Upper lobe of left lung (tissue), 6 donors: Measurements from ENCODE around the gene DOCK10. TPM values are rescaled to one million over a fixed set of nuclear protein-coding genes. Genes with fewer than 3 reads are reported as not detected.

ENCODE experiments used
- ATAC-seq, 2 donors: fragments of 200-7000 bp; cut with Tn5 transposase; one replicate each; pipeline ENCODE4 v1.9.1; 2022; ENCODE audit warnings: mild to moderate bottlenecking in 2 of 2, moderate library complexity in 2 of 2; ENCODE audit not compliant: low FRiP score in 2 of 2
- DNase-seq, 2 donors: peaks; one replicate each; pipeline ENCODE4 v3.0.0-alpha.2; 2019 to 2020
- H3K27ac ChIP-seq, 4 donors: fragments of 200-600 bp; sonication (generic); one replicate each; pipeline ENCODE4 v1.5.1; 2016 to 2019
- H3K27me3 ChIP-seq, 4 donors: fragments of 200-600 bp; sonication (generic); one replicate each; pipeline ENCODE4 v1.5.1; 2017 to 2019
- H3K36me3 ChIP-seq, 4 donors: fragments of 200-600 bp; sonication (generic); one replicate each; pipeline ENCODE4 v1.5.1; 2016 to 2019
- H3K4me1 ChIP-seq, 4 donors: fragments of 200-600 bp; sonication (generic); one replicate each; pipeline ENCODE4 v1.5.1; 2018 to 2019
- H3K4me3 ChIP-seq, 4 donors: fragments of 200-600 bp; sonication (generic); one replicate each; pipeline ENCODE4 v1.5.1; 2017 to 2019; ENCODE audit warnings: mild to moderate bottlenecking in 2 of 4, moderate library complexity in 1 of 4
- H3K9me3 ChIP-seq, 4 donors: fragments of 200-600 bp; sonication (generic); one replicate each; pipeline ENCODE4 v1.5.1; 2018 to 2019
- CTCF ChIP-seq, 6 experiments: fragments of 450-650 bp in 4 of 6; fragments of 200-600 bp in 2 of 6; sonication (generic) in 2 of 6; IDR thresholded peaks; one replicate each; pipeline ENCODE4 v1.5.1; 2016 to 2019; ENCODE audit warnings: antibody characterized with exemption in 6 of 6
- EP300 ChIP-seq, 4 donors: sonication (generic); formaldehyde crosslinking; IDR thresholded peaks; one replicate each; pipeline ENCODE4 v1.5.1; 2017; ENCODE audit warnings: antibody characterized with exemption in 4 of 4, control low read depth in 2 of 4
- POLR2A ChIP-seq, 4 donors: fragments of 450-650 bp; IDR thresholded peaks; one replicate each; pipeline ENCODE4 v1.5.1; 2016 to 2017; ENCODE audit warnings: antibody characterized with exemption in 4 of 4, mild to moderate bottlenecking in 2 of 4
- POLR2AphosphoS5 ChIP-seq, 2 donors: sonication (generic); formaldehyde crosslinking; IDR thresholded peaks; one replicate each; pipeline ENCODE4 v1.5.1; 2017; ENCODE audit warnings: antibody characterized with exemption in 2 of 2
- whole genome bisulfite sequencing, 2 donors: methylation state at CpG; one replicate each; pipeline ENCODE4 v1.1.5; 2017 to 2018; 5-methylcytosine and 5-hydroxymethylcytosine counted together
- total RNA-seq, 6 donors: library from RNA; depleted of rRNA in 4 of 6; stranded (reverse); fragments of >200 nt in 4 of 6; gene quantifications; one replicate each; pipeline versions ENCODE4 v1.1.0 to v1.2.1, GENCODE V29; 2016 to 2021
- donor health status: DM: no; HTN: no; CAD: no; lungs with moderate emphysema.
- donor health status: DM: no; HTN: yes; CAD: no; lungs with severe emphysema.

Gene DOCK10
- total RNA-seq, 6 donors from 2014 or later: 17.6 to 127 (median 39.9) TPM

- DNase-seq (no peak), ATAC-seq (no peak)
- WGBS, 2 donors: 75 to 80% methylated on average over 5 of the region's 5 CpGs
- Histone ChIP-seq H3K4me3 (no peak overlapping the region), H3K9me3 (no peaks in the 10 kb centered on the region), H3K27ac (no peak overlapping the region), H3K36me3 (no peaks in the 10 kb centered on the region), H3K4me1 (peaks cover 0 to 8% (median 0%) of the 10 kb centered on the region in 4 donors), H3K27me3 (no peaks in the 10 kb centered on the region)
- TF ChIP-seq POLR2A (IDR thresholded peaks at IDR 0.05): no peak
Measured at GRCh38 chr2:224984637-224985036, 57.6 kb downstream of the DOCK10 start.

- 66 to 67% methylated on average over 11 of the region's 11 CpGs for WGBS, 2 donors
- H3K27ac ChIP-seq: peak overlapping the region in 3 of 4 donors; percentile 24 to 58 (median 38)
- H3K4me1 ChIP-seq: peaks cover 0 to 8% (median 0%) of the 10 kb centered on the region in 4 donors
- DNase-seq (no peak), ATAC-seq (peak in 1 of 2 donors; percentile 52)
- no peaks in the 10 kb centered on the region for H3K27me3 ChIP-seq
- TF ChIP-seq EP300 (IDR thresholded peaks at IDR 0.05) (no peak), CTCF (IDR thresholded peaks at IDR 0.05) (no peak), POLR2A (IDR thresholded peaks at IDR 0.05) (no peak), POLR2AphosphoS5 (IDR thresholded peaks at IDR 0.05) (no peak)
- peak overlapping the region in 3 of 4 donors; percentile 4 to 27 (median 12) for H3K4me3 ChIP-seq
- no peaks in the 10 kb centered on the region for H3K9me3 ChIP-seq
- H3K36me3 ChIP-seq: no peaks in the 10 kb centered on the region
Measured at GRCh38 chr2:224983712-224984554, 58.3 kb downstream of the DOCK10 start.

- peak overlapping the region in 3 of 4 donors; percentile 24 to 58 (median 38) for H3K27ac ChIP-seq
- H3K4me3 ChIP-seq: peak overlapping the region; percentile 4 to 27 (median 12)
- no peaks in the 10 kb centered on the region for H3K9me3 ChIP-seq
- no peak for TF ChIP-seq EP300 (IDR thresholded peaks at IDR 0.05)
- no peak for TF ChIP-seq CTCF (IDR thresholded peaks at IDR 0.05)
- TF ChIP-seq POLR2A (IDR thresholded peaks at IDR 0.05): no peak
- TF ChIP-seq POLR2AphosphoS5 (IDR thresholded peaks at IDR 0.05): no peak
- ATAC-seq (peak in 1 of 2 donors; percentile 60), DNase-seq (peak in 1 of 2 donors; percentile 29)
- no peaks in the 10 kb centered on the region for H3K27me3 ChIP-seq
- 42 to 46% methylated on average over 14 of the region's 14 CpGs for WGBS, 2 donors
- peaks cover 0 to 8% (median 0%) of the 10 kb centered on the region in 4 donors for H3K4me1 ChIP-seq
- no peaks in the 10 kb centered on the region for H3K36me3 ChIP-seq
Measured at GRCh38 chr2:224982910-224983711, 59.2 kb downstream of the DOCK10 start.

- DNase-seq: no peak
- H3K27ac ChIP-seq: peak overlapping the region in 1 of 4 donors; percentile 8
Measured at GRCh38 chr2:224982226-224982625, 60.0 kb downstream of the DOCK10 start.

More at GRCh38 chr2:224982226-224982625, 60.0 kb downstream of the DOCK10 start:
- whole genome bisulfite sequencing, 2 donors: 68 to 72% methylated on average over 10 of the region's 10 CpGs
- H3K4me3 ChIP-seq: peak overlapping the region in 3 of 4 donors; percentile 4 to 27 (median 12)
- peaks cover 0 to 8% (median 0%) of the 10 kb centered on the region in 4 donors for H3K4me1 ChIP-seq
- TF ChIP-seq EP300 (IDR thresholded peaks at IDR 0.05): no peak
- TF ChIP-seq CTCF (IDR thresholded peaks at IDR 0.05): no peak
- no peak for TF ChIP-seq POLR2AphosphoS5 (IDR thresholded peaks at IDR 0.05)
- no peaks in the 10 kb centered on the region for H3K9me3 ChIP-seq
- ATAC-seq: peak in 1 of 2 donors; percentile 59
- no peaks in the 10 kb centered on the region for H3K27me3 ChIP-seq
- no peaks in the 10 kb centered on the region for H3K36me3 ChIP-seq
